Fibroblast of mammary gland (primary cell): ENCODE measurements around the gene BSCL2.
"Not testable (repeated sequence)": the region's sequence is repeated elsewhere in the genome, so short reads cannot be mapped to it uniquely, and the experiment has no call there.

Experiments
- DNase-seq: peaks from one replicate; pipeline ENCODE4 v3.0.0-alpha.2; 2010; ENCODE audit warnings: low read depth
- H3K4me3 ChIP-seq: 2 replicates; pipeline ENCODE4 v1.5.1; 2011; ENCODE audit warnings: low read depth, mild to moderate bottlenecking, low read length, moderate library complexity; ENCODE audit not compliant: control insufficient read depth
- CTCF ChIP-seq: conservative IDR thresholded peaks from 2 replicates; pipeline ENCODE4 v1.5.1; 2011; ENCODE audit warnings: low read depth, low read length, inconsistent platforms; ENCODE audit not compliant: control insufficient read depth, insufficient read depth

BSCL2 gene

GRCh38 chr11:62705413-62705812, 1.8 kb downstream of the BSCL2 start:
- peak overlapping the region; percentile 72 for H3K4me3 ChIP-seq
- DNase-seq, result no peak
- no peak for TF ChIP-seq CTCF

- H3K4me3 ChIP-seq, DNase-seq: not testable (repeated sequence)
Measured at GRCh38 chr11:62703921-62704320, 3.3 kb downstream of the BSCL2 start.

- TF ChIP-seq CTCF, result no peak
- no peak overlapping the region for H3K4me3 ChIP-seq
- peak; percentile 68 for DNase-seq
Measured at GRCh38 chr11:62702246-62702645, 5.0 kb downstream of the BSCL2 start.

- no peak overlapping the region for H3K4me3 ChIP-seq
- TF ChIP-seq CTCF, result peak; percentile 93
- peak; percentile 92 for DNase-seq
Measured at GRCh38 chr11:62694455-62695167, 12.6 kb downstream of the BSCL2 start.

- DNase-seq, H3K4me3 ChIP-seq: not testable (repeated sequence)
Measured at GRCh38 chr11:62693624-62694023, 13.6 kb downstream of the BSCL2 start.

- DNase-seq, result peak; percentile 97
- TF ChIP-seq CTCF, result no peak
Measured at GRCh38 chr11:62689421-62690183, 17.6 kb downstream of the BSCL2 start, which contains the start of gene LRRN4CL. TSS of gene LRRN4CL (minus strand) at chr11:62689530. CDS start at chr11:62688508, 1,022 bp downstream.

GRCh38 chr11:62688491-62688890, 18.7 kb downstream of the BSCL2 start:
- peak overlapping the region; percentile 45 for H3K4me3 ChIP-seq
- no peak for TF ChIP-seq CTCF
- peak; percentile 30 for DNase-seq

More at GRCh38 chr11:62689421-62690183, 17.6 kb downstream of the BSCL2 start, which contains the start of gene LRRN4CL:
- peak within 1 kb of the TSS; percentile 45 for H3K4me3 ChIP-seq
